Fibroblast of mammary gland (primary cell): Measurements from ENCODE around the gene IFT122.

Source experiments
- DNase-seq: peaks from one replicate; pipeline ENCODE4 v3.0.0-alpha.2; 2010; ENCODE audit warnings: low read depth
- H3K4me3 ChIP-seq: 2 replicates; pipeline ENCODE4 v1.5.1; 2011; ENCODE audit warnings: low read depth, mild to moderate bottlenecking, low read length, moderate library complexity; ENCODE audit not compliant: control insufficient read depth
- TF ChIP-seq, protein P1 (sequence below): conservative IDR thresholded peaks from 2 replicates; pipeline ENCODE4 v1.5.1; 2011; ENCODE audit warnings: low read depth, low read length, inconsistent platforms; ENCODE audit not compliant: control insufficient read depth, insufficient read depth

IFT122 gene

GRCh38 chr3:129555616-129556357, 115.8 kb downstream of the IFT122 start:
- H3K4me3 ChIP-seq: no peak overlapping the region
- DNase-seq: no peak
- TF ChIP-seq, protein P1, sequence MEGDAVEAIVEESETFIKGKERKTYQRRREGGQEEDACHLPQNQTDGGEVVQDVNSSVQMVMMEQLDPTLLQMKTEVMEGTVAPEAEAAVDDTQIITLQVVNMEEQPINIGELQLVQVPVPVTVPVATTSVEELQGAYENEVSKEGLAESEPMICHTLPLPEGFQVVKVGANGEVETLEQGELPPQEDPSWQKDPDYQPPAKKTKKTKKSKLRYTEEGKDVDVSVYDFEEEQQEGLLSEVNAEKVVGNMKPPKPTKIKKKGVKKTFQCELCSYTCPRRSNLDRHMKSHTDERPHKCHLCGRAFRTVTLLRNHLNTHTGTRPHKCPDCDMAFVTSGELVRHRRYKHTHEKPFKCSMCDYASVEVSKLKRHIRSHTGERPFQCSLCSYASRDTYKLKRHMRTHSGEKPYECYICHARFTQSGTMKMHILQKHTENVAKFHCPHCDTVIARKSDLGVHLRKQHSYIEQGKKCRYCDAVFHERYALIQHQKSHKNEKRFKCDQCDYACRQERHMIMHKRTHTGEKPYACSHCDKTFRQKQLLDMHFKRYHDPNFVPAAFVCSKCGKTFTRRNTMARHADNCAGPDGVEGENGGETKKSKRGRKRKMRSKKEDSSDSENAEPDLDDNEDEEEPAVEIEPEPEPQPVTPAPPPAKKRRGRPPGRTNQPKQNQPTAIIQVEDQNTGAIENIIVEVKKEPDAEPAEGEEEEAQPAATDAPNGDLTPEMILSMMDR: no peak

DNA sequence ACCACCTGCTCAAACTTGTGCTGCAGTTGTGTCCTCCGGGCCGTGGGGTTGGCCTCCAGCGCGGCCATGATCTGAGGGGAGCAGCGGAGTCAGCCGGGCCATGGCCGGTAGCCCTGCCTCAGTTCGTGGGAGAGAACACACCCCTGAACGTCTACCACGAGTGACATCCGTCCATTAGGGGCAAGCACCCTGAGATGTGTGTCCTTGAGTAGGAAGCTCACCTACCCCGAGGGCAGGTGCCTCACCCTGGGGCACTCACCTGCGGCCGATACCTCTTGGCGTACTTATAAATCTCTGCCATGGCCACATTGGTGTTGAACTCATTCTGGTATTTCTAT, 116.3 kb downstream of the IFT122 start:
- TF ChIP-seq, protein P1: no peak
- no peak overlapping the region for H3K4me3 ChIP-seq
- DNase-seq: no peak

DNA sequence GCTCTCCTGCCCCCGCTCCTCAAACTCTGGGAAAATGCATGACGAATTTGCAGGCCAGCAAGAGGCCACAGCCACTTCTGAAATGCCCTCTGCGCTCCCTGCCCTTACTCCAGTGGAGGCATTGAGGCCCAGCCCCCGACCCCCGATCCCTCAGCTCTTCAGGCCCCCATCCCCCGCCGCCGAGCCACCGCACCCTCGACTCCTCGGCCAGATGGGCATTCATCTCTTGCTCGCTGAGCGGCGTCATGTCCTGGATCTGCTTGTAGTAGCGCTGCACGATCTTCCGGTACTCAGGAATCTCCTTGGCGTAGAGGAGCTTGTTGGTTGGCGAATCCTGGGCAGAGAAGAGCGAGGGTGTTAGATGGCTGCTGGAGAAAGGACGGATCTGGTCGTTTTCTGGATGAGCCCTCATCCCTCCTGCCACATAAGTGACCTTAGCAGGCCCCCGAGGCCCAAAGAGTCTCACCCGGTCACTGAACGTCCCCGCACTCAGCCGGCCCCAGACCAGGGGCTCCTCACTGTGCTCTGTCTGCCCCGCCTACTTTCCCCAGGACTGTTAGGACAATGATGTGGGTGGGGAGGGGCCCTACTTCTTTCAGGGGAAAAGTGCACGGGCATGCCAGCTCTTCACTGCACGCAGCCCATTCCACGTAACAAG, 117.0 kb downstream of the IFT122 start:
- no peak overlapping the region for H3K4me3 ChIP-seq
- DNase-seq: no peak
- TF ChIP-seq, protein P1: no peak

- H3K4me3 ChIP-seq: no peak overlapping the region
- TF ChIP-seq, protein P1: no peak
- DNase-seq: peak; percentile 76
These were observed 117.5 kb downstream of the IFT122 start for GRCh38 chr3:129557548-129557894.

GRCh38 chr3:129558081-129558771, 118.2 kb downstream of the IFT122 start:
- TF ChIP-seq, protein P1: no peak
- H3K4me3 ChIP-seq: no peak overlapping the region
- DNase-seq: peak; percentile 28

DNA sequence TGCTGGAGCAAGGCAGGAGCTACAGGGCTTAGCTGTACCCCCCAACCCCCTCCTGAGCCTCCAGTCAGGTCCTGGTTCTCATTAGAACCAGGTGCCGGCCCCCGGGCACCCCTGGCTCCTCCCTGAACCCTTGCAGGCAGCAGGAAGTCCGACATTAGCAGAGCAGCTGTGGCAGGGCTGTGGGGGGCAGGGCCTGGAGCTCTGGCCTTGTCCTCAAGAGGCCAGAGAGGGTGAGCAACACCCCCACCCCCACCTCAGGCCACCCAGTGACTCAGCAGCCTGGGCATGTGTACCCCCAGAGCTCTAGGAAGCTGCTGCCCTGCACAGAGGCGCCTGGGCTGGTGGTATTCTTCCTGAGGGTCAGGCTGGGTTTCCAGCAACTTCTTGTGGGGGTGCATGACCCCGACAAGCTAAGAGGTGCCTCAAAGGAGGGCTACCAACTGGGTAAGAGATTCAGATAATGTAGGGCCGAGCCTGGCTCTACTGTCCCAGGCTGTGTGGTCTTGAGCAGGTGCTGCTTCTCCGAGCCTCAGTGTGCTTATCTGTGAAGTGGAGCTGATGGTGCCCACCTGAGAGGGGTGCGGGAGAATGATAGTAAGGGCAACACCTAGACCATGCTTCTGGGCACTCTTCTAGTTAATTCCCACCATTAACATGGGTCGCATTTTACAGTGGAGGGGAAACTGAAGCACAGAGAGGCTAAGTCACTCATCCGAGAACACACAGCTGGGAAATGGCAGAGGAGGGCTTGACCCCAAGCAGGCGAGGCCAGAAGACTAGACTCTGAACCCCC, 118.9 kb downstream of the IFT122 start:
- TF ChIP-seq, protein P1: no peak
- H3K4me3 ChIP-seq: no peak overlapping the region
- DNase-seq: peak; percentile 81
